Fibroblast of the conjunctiva (primary cell): ENCODE measurements around the gene ACSM5.
A peak's percentile ranks its signal among the peaks of the same experiment; 100 is the strongest.

Source experiments
- DNase-seq: peaks from one replicate; pipeline ENCODE4 v3.0.0-alpha.2; 2010; ENCODE audit warnings: low read depth

ACSM5 gene, protein sequence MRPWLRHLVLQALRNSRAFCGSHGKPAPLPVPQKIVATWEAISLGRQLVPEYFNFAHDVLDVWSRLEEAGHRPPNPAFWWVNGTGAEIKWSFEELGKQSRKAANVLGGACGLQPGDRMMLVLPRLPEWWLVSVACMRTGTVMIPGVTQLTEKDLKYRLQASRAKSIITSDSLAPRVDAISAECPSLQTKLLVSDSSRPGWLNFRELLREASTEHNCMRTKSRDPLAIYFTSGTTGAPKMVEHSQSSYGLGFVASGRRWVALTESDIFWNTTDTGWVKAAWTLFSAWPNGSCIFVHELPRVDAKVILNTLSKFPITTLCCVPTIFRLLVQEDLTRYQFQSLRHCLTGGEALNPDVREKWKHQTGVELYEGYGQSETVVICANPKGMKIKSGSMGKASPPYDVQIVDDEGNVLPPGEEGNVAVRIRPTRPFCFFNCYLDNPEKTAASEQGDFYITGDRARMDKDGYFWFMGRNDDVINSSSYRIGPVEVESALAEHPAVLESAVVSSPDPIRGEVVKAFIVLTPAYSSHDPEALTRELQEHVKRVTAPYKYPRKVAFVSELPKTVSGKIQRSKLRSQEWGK

DNA sequence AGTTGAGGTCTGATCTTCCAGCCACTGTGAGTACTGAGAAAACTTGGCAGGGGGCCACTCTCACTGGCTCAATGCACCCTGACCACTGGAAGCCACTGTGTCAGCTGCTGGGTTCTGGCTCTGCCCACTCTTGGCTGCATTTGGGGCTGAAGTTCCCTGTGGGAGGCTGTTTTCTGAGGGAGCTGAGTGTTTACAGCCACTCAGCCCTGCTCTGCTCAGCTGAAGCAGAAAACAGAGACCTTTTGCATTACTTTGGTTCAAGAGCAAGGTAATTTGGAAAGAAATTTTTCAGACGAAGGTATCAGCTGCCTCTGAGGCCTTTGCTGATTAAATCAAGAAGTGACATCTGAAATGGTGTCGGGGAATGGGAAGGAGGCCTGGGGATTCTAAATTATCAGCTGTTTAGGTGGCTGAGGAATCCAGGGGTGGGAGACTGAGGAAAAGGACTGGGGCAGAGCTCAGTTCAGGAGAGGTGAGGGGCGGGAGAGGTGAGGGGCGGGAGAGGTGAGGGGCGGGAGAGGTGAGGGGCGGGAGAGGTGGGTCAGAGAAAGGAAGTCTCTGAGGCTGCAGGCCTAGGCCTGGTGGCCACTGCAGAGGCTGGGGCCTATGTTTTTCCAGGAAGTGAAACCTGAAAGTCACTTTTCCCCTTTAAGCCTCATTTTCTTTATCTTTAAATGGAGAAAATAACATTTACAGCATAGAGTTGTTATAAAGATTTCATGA is at the start of gene ACSM5:
Gene ACSM5 (plus strand): TSS at position 137 of the 723 bp plus-strand sequence. CDS start 1,951 bp downstream, outside the sequence.
- DNase-seq: no peak

DNA sequence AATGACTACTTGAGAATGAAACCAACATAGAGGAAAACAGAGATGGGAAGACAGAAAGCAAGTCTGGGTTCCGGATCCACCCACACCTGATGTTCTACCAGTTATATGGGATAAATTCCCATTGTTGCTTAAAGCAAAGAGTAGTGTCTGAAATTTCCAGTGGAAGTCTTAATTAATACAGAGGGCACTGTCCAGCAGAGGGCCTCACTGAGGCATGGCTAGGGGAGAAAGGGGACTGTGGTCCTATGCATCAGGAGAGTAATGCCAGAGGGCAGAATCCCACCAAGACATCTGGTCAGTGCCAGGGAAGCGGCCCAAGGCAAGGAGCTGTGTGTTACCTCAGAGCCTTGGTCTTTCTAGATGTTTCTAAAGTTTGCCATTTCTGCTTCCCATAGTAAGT is 49.3 kb upstream of the ACSM5 start:
- DNase-seq: no peak

DNA sequence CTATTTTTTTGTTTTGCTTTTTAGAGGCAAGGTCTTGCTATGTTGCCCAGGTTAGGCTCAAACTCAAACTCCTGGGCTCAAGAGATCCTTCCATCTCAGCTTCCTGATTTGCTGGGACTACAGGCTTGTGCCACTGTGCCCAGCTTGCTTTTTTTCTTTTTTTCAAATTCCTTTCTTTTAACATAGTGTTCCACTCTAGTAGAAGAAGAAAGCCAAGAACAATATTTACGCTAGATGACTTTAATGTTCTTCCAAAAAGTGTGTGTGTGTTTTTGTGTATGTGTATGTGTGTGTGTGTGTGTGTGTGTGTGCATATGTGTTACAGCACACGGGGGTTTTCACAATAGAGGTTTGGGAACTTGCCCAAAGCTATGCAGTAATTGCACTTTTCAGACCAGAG is 46.1 kb upstream of the ACSM5 start:
- DNase-seq: no peak

DNA sequence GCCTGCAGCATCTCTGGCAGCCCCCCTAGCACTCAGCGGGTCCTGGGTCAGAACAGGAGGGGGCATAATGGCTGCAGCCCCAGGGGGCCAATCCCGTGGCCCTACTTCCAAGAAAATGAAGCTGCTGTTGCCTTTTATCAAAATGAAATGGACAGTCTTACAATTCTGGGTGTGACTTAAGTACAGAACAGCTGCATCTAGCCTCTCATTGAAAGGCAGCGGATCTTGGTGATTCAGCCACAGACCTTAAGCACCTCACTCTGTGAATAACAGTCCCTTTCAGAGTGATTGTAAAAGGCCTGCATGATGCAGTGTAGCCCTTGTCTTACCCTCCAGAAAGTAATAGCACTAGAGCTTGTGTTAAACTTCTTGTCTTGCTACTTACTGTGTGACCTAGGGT is 45.3 kb upstream of the ACSM5 start:
- no peak for DNase-seq

DNA sequence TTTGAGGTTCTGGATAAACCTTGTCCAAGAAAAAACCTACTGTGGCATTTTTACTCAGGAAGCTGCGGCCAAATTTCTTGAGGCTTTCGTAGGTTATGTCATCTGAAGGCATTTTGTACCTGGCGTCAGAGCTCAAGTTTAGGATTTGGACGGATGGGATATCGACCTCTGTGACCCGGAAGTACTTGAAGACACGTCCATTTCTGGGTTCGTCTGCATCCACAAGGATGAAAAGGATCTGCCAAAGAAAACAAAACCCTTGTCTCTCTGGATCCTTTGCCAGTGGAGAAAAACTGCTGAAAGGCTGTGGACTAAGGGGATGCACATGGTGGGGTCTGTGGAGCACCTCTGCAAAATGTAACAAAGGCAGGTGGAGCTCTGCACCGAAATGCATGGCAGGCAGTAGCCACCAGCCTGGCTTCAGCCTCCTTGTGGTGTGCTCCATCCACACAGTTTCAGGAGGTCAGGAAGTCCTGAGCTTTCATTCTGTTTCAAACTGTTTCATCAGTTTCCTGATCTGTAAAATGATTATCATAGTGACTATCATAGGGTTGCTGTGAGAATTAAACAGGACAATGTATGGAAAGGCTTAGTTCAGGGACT is 39.8 kb upstream of the ACSM5 start:
- DNase-seq: no peak

DNA sequence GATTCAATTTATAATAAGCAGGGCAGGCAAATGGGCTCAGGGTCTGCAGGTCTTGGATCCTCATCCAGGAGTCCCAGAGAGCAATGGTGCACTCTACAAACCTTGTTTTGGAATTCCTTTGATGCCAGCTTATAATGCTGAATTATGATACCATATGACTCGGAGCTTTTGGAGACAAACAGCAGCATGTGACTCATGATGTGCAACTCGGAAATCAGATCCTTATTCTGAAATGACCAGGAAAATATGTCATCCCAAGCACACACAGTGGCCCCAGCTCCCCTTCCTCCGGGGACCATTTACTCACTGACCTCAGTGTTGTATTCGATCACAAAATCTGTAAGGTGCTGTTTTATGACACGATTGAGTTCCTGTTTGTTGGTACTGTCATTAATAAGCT is 36.6 kb upstream of the ACSM5 start:
- no peak for DNase-seq

DNA sequence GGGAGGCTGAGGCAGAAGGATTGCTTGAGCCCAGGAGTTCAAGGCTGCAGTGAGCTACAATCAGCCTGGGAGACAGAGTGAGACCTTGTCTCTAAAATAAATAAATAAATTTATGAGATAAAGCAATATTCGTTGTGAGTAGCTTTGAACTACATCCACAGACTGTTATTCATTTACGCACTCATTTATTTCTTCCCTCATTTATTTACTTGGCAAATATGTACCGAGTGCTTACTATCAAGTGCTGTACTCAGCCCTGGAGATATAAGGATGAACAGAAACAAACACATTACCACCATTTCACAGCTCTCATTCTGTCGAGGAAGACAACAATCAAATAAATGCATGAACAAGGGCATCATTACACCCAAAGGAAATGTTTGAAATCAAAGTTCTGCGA is 32.2 kb upstream of the ACSM5 start:
- no peak for DNase-seq

DNA sequence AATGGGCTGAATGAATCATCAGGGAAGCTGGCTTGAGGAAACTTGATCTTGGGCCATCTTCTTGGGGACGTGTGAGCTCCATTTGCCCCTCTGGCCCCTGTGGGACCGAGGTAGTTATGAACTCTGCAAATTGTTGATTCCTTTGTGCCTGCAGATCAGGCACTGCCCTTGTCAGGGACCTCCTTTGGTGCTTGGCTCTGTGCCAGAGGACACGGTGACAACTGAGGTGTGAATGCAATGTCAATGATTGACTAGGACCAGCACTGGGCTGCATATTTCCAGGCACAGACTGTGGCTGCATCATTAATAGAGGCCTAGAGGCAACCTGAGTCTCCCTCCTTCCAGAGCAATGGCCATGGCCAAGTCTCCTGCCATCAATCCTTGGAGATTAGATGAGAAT is 28.6 kb upstream of the ACSM5 start:
- no peak for DNase-seq

DNA sequence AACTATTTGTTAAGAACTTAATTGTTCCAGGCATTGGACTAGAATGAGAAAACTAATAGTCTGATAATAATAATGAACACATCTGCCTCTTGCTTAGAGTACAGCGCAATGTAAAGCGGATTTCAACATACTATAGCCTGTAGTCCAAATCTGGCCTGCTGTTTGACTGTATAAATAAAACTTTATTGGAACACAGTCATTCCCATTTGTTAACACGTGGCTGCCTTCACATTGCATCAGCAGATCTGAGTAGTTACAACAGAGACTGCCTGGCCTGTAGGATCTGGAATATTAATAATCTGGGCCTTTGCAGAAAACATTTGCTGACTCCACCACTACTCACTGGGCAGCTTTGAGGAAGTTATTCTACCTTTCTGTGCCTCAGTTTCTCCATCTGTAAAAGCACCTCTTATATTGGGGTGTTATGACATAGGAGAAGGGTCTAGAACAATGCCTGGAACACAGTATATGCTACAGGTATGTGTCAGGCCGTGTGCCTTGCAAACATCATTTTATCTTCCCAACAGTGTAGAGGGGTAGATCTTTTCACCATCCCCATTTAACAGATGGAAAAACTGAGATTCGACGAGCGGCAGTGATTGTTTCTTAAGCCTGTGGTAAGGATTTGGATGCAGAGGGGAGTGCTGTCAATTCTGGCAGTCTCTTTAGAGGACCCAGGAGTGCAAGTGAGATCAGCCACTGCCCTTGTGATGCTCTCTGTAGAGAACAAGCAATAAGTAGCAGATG is 27.0 kb upstream of the ACSM5 start:
- no peak for DNase-seq

DNA sequence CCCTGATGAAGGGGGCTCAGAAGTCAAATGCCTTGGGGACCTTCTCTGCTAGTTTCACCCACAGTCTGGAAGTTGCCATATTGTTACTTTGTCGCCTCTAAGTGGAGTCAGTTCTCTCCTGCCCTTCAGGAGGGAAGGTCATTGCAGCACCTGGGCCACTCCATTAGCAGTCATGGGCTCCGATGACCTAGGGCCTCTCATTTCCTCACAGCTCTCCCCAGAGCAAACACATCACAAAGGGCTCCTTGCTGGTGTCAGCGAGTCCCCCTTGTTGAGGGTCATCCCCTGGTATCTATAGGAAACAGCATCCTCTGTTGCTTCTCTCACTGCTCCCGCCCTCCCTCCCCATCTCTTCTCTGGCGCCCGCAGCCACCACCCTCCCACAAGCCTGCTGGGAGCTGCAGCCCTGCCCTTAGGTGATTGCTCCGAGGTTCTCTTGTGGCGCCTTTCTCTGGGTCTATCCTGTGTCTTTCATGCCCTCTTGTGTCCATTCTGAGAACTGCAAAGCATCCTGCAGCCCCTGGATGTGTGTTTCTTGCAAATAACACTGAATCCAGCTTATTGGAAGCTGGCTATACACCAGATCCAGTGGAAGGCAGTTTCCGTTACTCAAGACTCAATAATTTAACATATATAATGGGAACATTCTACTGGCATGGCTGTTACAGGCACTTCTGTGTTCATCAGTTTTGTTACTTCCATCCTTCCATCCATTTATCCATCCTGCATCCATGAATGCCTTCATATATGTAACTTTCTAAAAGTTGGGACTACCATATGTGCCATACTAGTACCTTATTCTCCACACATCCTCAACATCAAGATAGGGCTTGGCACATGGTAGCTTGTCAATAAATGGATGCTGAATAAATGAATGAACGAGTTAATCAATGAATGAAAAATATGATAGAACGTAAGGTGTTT is 26.0 kb upstream of the ACSM5 start:
- DNase-seq: peak; percentile 49

DNA sequence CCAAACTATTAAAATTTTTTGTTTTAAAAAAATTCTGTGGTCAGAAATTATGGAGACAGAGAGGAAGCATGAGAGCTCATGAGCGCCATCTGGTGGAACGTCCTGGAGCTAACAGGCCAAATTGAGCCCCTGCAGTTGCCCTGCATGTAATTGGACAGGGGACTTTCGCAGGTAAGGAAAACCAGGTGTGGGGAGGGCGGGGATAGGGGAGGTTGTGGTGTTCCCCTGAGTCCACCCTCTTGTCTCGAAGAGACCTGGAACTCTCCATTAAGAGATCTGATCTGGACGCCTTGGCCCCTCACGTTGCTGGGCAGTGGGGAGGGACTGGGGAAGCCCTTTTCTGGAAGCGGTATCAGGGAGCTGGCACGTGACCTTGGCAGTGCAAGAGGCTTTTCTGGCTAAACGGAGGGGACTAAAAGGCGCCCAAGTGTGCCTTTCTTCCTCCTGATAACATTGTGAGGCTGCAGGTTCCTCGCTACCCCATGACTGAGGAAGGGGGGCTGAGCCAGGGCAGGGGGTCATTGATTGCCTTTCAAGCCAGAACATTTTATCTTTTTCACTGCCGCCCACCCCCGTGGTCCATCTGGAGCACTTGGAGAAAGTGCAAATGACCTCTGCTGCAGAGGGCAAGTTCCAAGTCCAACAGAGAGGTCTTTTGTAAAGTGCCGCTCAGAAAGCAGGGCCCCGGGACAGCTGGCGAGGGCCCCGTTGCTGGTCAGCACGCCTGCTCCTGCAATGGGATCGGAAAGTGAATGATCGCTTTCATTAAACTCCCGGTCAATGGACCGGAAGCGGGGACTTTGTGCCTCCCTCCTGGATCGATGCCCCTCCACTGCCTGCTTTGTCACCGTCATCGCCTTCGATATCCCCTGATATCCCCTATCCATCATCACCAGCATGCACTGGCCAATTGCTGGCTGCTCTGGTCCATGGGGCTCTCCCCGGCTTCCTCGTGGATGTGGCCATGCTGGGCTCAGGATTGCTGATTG is 23.2 kb upstream of the ACSM5 start:
- DNase-seq: peak; percentile 20

DNA sequence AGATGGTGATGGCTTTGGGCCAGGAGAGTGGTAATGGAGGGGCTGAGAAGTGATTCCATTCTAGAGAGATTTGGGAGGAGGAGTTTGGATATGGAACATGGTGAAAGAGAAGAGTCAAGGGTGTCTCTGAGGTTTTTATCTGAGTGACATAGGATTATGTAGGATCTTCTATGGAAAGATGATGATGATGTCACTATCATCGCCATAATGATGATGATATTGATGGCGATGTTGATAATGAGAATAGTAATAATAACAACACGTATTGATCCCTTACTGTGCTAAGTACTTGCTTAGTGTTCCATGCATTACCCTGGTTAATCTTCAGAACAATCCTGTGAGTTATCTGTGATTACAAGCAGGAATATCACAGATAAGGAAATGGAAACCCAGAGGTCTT is 21.4 kb upstream of the ACSM5 start:
- DNase-seq: no peak

DNA sequence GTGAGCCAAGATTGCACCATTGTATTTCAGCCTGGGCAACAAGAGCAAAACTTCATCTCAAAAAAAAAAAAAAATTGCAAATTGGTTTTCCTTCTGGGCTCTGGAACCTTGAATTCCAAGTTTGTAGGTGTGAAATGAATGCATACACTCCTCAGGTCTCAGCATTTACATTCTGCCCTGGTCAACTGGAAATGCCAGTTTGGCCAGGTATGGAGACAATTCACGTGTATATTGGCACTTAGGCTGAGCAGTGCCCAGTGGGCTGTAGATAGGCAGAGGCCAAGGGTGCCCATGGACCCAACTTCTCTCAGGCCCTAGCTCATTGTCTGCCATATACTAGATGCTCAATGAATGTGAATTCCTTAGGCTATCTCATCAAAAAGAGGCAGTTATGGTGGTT is 20.5 kb upstream of the ACSM5 start:
- DNase-seq: no peak

DNA sequence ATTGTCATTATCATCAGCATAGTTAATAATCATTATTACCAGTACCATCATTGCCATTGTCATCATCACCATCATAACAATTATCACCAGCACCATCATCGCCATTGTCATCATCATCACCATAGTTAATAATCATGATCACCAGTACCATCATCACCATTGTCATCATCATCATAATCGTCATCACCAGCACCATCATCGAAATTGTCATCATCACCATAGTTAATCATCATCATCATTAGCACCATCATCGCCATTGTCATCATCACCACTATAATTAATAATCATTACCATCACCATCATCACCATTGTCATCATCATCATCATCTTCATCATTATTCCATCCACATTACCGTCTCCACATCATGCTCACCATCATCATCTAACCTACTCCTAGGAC is 18.3 kb upstream of the ACSM5 start:
- no peak for DNase-seq

DNA sequence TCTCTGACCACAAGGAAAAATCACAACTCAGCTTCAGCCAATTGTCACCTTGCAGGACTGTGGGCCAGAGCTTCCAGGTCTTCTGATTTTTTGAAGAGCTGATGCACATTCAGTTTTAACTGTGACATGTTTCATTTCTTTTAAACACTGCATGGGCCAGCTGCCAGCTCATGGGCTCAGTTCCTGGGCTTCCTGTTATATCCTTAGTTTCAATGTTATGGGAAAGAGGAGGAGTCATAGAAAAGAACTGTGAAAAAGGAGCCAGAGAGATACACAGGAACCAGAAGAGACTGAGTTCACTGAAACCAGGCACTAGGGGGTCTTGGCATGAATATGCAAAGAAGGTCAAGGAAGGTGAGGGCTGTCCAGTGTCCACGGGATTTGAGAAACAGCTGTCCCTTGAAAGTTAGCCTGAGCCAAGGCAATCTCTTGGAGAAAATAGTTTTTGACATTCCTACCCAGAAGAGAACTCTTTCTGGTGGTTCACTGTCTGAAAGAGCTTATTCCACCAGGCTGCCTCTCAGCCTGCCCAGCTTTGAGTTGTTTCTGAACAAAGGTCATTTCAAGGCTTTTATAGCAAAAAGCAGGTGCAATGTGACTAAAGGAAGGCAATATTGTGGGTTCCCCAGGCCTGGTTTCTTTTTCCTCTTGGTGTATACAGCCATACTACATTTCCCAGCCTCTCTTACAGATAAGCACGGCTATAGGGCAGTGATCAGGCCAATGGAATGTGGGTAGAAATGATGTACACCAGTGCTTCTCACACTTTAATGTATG is 15.3 kb upstream of the ACSM5 start:
- DNase-seq: no peak

DNA sequence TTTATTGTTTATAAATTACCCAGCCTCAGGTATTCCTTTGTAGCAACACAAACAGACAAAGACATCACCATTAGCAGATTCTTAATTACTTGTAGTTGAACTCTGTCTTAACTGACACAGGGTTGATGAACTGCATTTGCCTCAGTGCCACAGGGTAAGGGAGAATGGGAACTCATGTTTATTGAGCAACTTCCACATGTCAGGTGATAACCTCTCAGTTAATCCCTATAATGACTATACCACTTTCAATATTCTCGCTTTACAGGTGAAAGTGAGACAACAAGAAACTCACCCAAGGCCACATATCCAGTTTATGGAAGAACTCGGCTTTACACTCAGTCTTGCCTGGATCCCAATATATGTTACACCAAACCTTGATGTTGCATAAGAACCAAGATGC is 13.4 kb upstream of the ACSM5 start:
- no peak for DNase-seq

DNA sequence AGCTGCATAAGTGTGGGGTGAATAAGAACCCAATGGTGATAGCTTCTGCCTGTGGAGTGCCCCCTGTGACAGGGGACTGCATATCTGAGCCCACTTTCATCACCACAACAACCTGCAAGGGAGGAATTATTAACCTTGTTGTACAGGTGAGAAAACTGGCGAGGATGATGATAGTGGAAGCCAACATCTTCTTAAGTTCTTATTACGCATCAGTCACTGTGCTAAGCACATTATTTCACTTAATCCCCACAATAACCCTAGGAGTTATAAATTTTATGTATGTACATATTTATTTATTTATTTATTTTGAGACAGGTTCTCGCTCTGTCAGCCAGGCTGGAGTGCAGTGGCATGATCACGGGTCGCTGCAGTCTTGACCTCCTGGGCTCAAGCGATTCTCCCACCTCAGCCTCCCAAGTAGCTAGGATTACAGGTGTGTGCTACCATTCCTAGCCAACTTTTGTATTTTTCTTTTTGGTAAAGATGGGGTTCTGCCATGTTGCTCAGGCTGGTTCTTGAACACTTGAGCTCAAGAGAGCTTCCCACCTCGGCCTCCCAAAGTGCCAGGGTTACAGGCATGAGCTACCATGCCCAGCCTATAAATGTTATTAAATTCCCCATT is 12.4 kb upstream of the ACSM5 start:
- no peak for DNase-seq

DNA sequence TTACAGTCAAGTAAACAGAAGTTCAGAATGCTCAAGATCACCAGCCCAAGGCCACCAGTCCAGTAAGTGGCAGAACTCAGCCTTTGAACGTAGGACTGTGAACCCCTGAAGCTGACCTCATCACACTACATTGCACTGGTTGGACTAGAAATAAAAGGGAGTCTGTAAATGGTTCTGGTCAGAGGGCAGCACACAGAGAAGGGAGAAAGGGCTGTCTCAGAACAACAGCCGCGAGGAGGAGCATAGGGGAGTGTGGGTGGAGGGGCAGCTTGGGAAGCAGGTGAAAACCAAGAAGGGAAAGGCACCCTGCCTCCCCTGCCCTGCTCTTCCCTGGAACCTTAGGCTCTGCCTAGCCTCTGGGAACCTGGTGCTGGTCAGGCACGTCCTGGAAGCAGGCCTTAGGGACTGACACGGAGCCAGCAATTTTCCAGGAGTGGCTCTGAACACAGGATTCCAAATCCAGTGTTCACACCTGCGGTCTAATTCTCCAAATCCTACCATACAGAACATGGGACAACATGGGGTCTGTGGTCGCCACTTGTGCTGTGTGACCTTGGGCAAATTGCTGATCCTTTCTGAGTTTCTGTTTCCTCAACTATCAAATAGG is 11.8 kb upstream of the ACSM5 start:
- DNase-seq: no peak
